ENCODE results near the gene HERPUD1. TPM values are rescaled to one million over a fixed set of nuclear protein-coding genes. Genes with fewer than 3 reads are reported as not detected.

HERPUD1 gene
- total and polyA plus RNA-seq, 2 of the 13 experiments (the other 11 are each of a cell fraction or from before 2014, with no cell fraction given), result 96.2 to 323 TPM

DNA sequence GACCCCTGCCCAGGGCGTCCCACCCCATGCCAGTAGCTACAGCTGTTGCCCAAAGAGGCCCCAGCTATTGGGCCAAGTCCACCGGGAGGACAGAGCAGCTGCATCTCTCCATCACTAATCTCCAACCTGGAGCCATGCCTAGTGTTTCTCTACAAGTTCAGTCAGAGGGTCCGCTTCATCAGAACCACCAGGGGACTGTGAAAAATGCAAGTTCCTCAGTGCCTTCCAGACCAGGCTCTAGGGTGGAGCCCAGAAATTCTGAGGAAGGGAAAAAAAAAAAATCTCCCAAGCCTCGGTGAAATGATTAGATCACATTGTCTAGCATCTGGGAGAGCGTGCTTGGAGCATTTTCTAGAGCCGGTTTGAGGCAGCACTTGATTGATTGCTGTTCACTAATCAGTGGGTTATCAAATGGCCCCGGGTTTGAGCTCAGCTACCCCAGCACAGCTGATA is 22.4 kb upstream of the HERPUD1 start:
- POLR2A ChIA-PET, result interaction anchor here (1.0 to 2.3 kb wide), 3 partner anchors 10 to 22 kb away, joined by 3 to 11 read pairs (median 4); partner anchors contain the start of gene HERPUD1
- Histone ChIP-seq H2AFZ (ENCODE audit: low read length) (no peak overlapping the region), H3K9me3 (ENCODE audit: low read length) (no peaks in the 10 kb centered on the region), H3K4me1 (ENCODE audit: insufficient read depth, low read length) (peaks cover 36% of the 10 kb centered on the region), H3K36me3 (replicated peaks in 1 of 2; ENCODE audit: control insufficient read depth in 1 of 2, insufficient read depth in 2 of 2, low read length in 2 of 2) (no peaks in the 10 kb centered on the region), H3K9ac (ENCODE audit: insufficient read depth, low read depth, low read length) (no peak overlapping the region), H3K79me2 (ENCODE audit: insufficient read depth, low read length) (no peaks in the 10 kb centered on the region), H3K4me2 (ENCODE audit: low read depth, low read length) (no peak overlapping the region), H3K4me3 (replicated peaks in 1 of 3; ENCODE audit: insufficient read depth in 1 of 3, low read depth in 2 of 3, low read length in 3 of 3) (no peak overlapping the region), H3K27ac (ENCODE audit: extremely low read length, insufficient read depth, low read length) (no peak overlapping the region), H3K27me3 (ENCODE audit: control insufficient read depth in 1 of 2, insufficient read depth in 2 of 2, low read length in 2 of 2) (peaks cover 0 to 29% of the 10 kb centered on the region in 2 experiments; a peak in 3 of 5 replicates), H4K20me1 (ENCODE audit: insufficient read depth, low read length) (no peaks in the 10 kb centered on the region)
- WGBS (ENCODE audit: low lambda C conversion rate), result 33% methylated on average over 7 of the region's 7 CpGs
- CTCF ChIA-PET (ENCODE audit: low intra/inter-chr PET ratio, low total read pairs), result no interaction called here
- no TSS peak for BruUV-seq (replicated peaks)
- ATAC-seq (no peak), FAIRE-seq (no peak), DNase-seq (ENCODE audit: low spot score) (no peak)
- intact Hi-C loops (cut with micrococcal nuclease; ENCODE audit: unreplicated experiment), result no loop called here
- in situ Hi-C loops (cut with HindIII; ENCODE audit: extremely low pct_ligation_motif_present, low pct_unique_long_range_greater_than_20kb), result no loop called here
- TF ChIP-seq ATRX (CRISPR knock-in tag; IDR thresholded peaks at IDR 0.05; ENCODE audit: borderline replicate concordance), result no peak
- TF ChIP-seq ZNF224 (CRISPR knock-in tag; IDR thresholded peaks at IDR 0.05), result no peak
- no peak for TF ChIP-seq ZKSCAN5 (CRISPR knock-in tag; IDR thresholded peaks at IDR 0.05)
- no peak for TF ChIP-seq PAXIP1 (CRISPR knock-in tag; conservative IDR thresholded peaks at IDR 0.05)
- TF ChIP-seq GLI4 (CRISPR knock-in tag; IDR thresholded peaks at IDR 0.05; ENCODE audit: borderline replicate concordance), result no peak
- no peak for TF ChIP-seq HIC2 (CRISPR knock-in tag; IDR thresholded peaks at IDR 0.05; ENCODE audit: low read depth)
- no peak for TF ChIP-seq SOX5 (CRISPR knock-in tag; IDR thresholded peaks at IDR 0.05; ENCODE audit: borderline replicate concordance)
- no peak for TF ChIP-seq ZFY (CRISPR knock-in tag; IDR thresholded peaks at IDR 0.05)
- no peak for TF ChIP-seq ZNF773 (CRISPR knock-in tag; IDR thresholded peaks at IDR 0.05; ENCODE audit: borderline replicate concordance)
- TF ChIP-seq HNF4A (CRISPR knock-in tag; IDR thresholded peaks at IDR 0.05), result no peak
- no peak for TF ChIP-seq HMGXB3 (CRISPR knock-in tag; IDR thresholded peaks at IDR 0.05; ENCODE audit: borderline replicate concordance)
- no peak for TF ChIP-seq ZNF562 (CRISPR knock-in tag; IDR thresholded peaks at IDR 0.05; ENCODE audit: borderline replicate concordance)
- no peak for TF ChIP-seq PPARG (CRISPR knock-in tag; conservative IDR thresholded peaks at IDR 0.05)
- no peak for TF ChIP-seq ZNF362 (CRISPR knock-in tag; IDR thresholded peaks at IDR 0.05; ENCODE audit: borderline replicate concordance)
- TF ChIP-seq KLF11 (CRISPR knock-in tag; IDR thresholded peaks at IDR 0.05), result no peak
